Osteocyte (in vitro differentiated cells): ENCODE results near the gene HACD4. TPM values are rescaled to one million over a fixed set of nuclear protein-coding genes. Genes with fewer than 3 reads are reported as not detected.

Experiments used
- DNase-seq: peaks from one replicate; pipeline ENCODE4 v3.0.0; 2021; ENCODE audit warnings: mixed read lengths; ENCODE audit not compliant: unreplicated experiment; ENCODE audit errors: extremely low spot score
- H3K27ac Mint-ChIP-seq: one replicate; pipeline ENCODE4 v1.8.0; 2021; ENCODE audit warnings: mild to moderate bottlenecking, mixed read lengths; ENCODE audit not compliant: unreplicated experiment
- H3K27me3 Mint-ChIP-seq: one replicate; pipeline ENCODE4 v1.8.0; 2021; ENCODE audit warnings: mixed read lengths; ENCODE audit not compliant: unreplicated experiment
- H3K36me3 Mint-ChIP-seq: one replicate; pipeline ENCODE4 v1.8.0; 2021; ENCODE audit warnings: mixed read lengths; ENCODE audit not compliant: unreplicated experiment
- H3K4me1 Mint-ChIP-seq: one replicate; pipeline ENCODE4 v1.8.0; 2021; ENCODE audit warnings: mixed read lengths; ENCODE audit not compliant: unreplicated experiment
- H3K4me3 Mint-ChIP-seq: one replicate; pipeline ENCODE4 v1.8.0; 2021; ENCODE audit warnings: mild to moderate bottlenecking, moderate library complexity, mixed read lengths; ENCODE audit not compliant: unreplicated experiment
- H3K9me3 Mint-ChIP-seq: one replicate; pipeline ENCODE4 v1.8.0; 2021; ENCODE audit warnings: mixed read lengths; ENCODE audit not compliant: unreplicated experiment
- CTCF ChIP-seq: fragments of 200-600 bp; sonication (generic); IDR thresholded peaks from 2 replicates; pipeline ENCODE4 v1.5.0; 2021; ENCODE audit warnings: antibody characterized with exemption, mild to moderate bottlenecking, moderate library complexity
- long read RNA-seq: library from polyadenylated mRNA; unstranded; transcript quantifications from one replicate; pipeline ENCODE4 v2.0.0, GENCODE V29; 2021
- total RNA-seq: library from RNA; stranded (reverse); gene quantifications from 2 replicates; pipeline ENCODE4 v1.2.1, GENCODE V29; 2021

The HACD4 gene, protein sequence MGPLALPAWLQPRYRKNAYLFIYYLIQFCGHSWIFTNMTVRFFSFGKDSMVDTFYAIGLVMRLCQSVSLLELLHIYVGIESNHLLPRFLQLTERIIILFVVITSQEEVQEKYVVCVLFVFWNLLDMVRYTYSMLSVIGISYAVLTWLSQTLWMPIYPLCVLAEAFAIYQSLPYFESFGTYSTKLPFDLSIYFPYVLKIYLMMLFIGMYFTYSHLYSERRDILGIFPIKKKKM
- total RNA-seq: 2.4 TPM in 2 replicates
- long read RNA-seq, full-length matches to known transcripts: 4 of 9 reads
- long read RNA-seq, partial matches to known transcripts: 0 of 9 reads
- long read RNA-seq, other reads (novel, unspliced or antisense): 5 of 9 reads

DNA sequence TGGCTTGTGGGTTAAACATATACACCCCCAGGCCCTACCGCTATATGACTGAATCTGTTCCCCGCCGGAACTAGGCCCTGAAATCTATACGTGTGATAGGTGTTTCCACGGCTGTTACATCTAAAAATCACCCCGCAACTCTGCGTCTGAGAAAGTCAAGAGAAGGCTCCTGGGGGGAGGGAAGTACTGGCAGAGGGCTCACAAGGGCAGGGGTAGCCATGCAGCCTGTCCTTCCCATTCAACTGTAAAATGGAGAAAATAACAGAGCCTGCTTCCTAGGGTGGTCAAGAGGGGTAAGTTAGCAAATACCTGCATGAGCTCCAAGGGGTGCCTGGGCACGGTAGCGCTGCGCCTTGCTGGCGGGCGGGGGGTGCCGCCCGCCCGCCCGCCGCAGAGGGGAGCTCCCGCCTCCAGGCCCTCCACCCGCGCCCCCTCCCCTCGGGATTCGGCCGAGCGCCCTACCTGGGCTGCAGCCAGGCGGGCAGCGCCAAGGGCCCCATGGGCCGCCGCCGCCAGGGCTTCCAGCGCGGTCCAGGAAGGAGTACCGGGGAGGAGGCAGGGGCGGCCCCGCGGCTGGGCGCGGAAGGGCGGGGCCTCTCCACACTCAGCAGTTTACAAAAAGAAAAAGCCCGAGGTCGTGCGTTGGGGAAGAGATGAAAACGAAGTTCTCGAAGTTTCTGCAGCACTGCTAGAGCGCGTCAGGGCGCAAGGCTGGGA is at the start of gene HACD4:
HACD4 (minus strand) TSS at position 550 of the 717 bp plus-strand sequence; CDS start at position 500, 50 bp downstream.
- no peaks in the 10 kb centered on the region for H3K27me3 Mint-ChIP-seq

GRCh38 chr9:21080793-21081192 is 49.4 kb upstream of the HACD4 start:
- no peak overlapping the region for H3K4me3 Mint-ChIP-seq
- no peak for TF ChIP-seq CTCF
- H3K9me3 Mint-ChIP-seq: peaks cover 10% of the 10 kb centered on the region
- no peak overlapping the region for H3K27ac Mint-ChIP-seq
- peaks cover 8% of the 10 kb centered on the region for H3K4me1 Mint-ChIP-seq
- no peak for DNase-seq
- H3K27me3 Mint-ChIP-seq: no peaks in the 10 kb centered on the region
- H3K36me3 Mint-ChIP-seq: peaks cover 2% of the 10 kb centered on the region

More for the DNA sequence above, at the start of gene HACD4:
- no peaks in the 10 kb centered on the region for H3K9me3 Mint-ChIP-seq
- H3K4me1 Mint-ChIP-seq: peaks cover 22% of the 10 kb centered on the region
- H3K36me3 Mint-ChIP-seq: peaks cover 2% of the 10 kb centered on the region
- H3K27ac Mint-ChIP-seq: no peak within 1 kb of the TSS
- no peak for TF ChIP-seq CTCF
- no peak for DNase-seq
- H3K4me3 Mint-ChIP-seq: peak within 1 kb of the TSS; percentile 56

- Mint-ChIP-seq H3K36me3 (peaks cover 2% of the 10 kb centered on the region), H3K4me3 (no peak overlapping the region), H3K9me3 (peaks cover 6% of the 10 kb centered on the region), H3K4me1 (peaks cover 8% of the 10 kb centered on the region), H3K27ac (no peak overlapping the region), H3K27me3 (no peaks in the 10 kb centered on the region)
- TF ChIP-seq CTCF: no peak
- DNase-seq: no peak
These were observed 47.3 kb upstream of the HACD4 start for GRCh38 chr9:21078702-21079101.

GRCh38 chr9:21077781-21078180 is 46.3 kb upstream of the HACD4 start, which contains the start of gene IFNB1:
Gene IFNB1, minus strand, starts transcription at chr9:21077942. Its CDS starts 73 bp downstream, at chr9:21077869.
- Mint-ChIP-seq H3K27me3 (no peaks in the 10 kb centered on the region), H3K4me1 (peaks cover 4% of the 10 kb centered on the region), H3K9me3 (peaks cover 6% of the 10 kb centered on the region), H3K36me3 (peaks cover 2% of the 10 kb centered on the region), H3K27ac (no peak within 1 kb of the TSS), H3K4me3 (no peak within 1 kb of the TSS)
- no peak for TF ChIP-seq CTCF
- no peak for DNase-seq

DNA sequence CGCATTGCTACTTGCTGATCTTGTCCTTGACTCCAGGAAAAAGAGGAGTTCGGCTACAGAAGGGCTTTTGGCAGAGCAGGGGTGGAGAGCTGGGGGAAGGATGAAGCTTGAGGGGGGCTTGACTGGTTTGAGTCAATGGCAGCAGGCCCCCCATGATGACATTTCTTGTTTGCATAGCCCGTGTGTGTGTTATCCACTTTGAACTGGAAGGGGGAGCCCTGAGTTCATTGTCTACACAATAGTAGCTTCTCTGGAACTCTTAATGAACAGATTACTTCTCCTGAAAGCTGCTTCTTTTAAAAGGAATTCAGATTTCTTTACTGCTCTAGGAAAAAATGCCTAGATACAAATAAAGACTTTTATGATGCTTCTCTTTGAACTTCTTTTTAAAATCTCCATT is 44.0 kb upstream of the HACD4 start:
- peaks cover 6% of the 10 kb centered on the region for H3K9me3 Mint-ChIP-seq
- no peak for TF ChIP-seq CTCF
- peaks cover 2% of the 10 kb centered on the region for H3K36me3 Mint-ChIP-seq
- H3K27ac Mint-ChIP-seq: no peak overlapping the region
- no peak overlapping the region for H3K4me3 Mint-ChIP-seq
- no peaks in the 10 kb centered on the region for H3K27me3 Mint-ChIP-seq
- no peak for DNase-seq
- H3K4me1 Mint-ChIP-seq: peaks cover 10% of the 10 kb centered on the region
